SU-DHL-6 (cell line): ENCODE measurements around the gene GLIPR1.

Experiments
- H2AFZ ChIP-seq: fragments of 200-600 bp; sonication (generic); 2 replicates; pipeline ENCODE4 v1.6.1; 2014; ENCODE audit warnings: low read depth, mild to moderate bottlenecking, moderate library complexity, mixed read lengths, antibody characterized with exemption, low read length; ENCODE audit not compliant: severe bottlenecking
- H3F3A ChIP-seq: fragments of 200-600 bp; shearing (Covaris generic); 2 replicates; pipeline ENCODE4 v1.6.0; 2016; ENCODE audit warnings: antibody characterized with exemption, mild to moderate bottlenecking; ENCODE audit not compliant: insufficient read depth
- H3K27ac ChIP-seq: fragments of 200-600 bp; sonication (generic); 2 replicates; pipeline ENCODE4 v1.5.1; 2016; ENCODE audit warnings: low read depth, mild to moderate bottlenecking, low read length, moderate library complexity, mixed read lengths
- H3K27me3 ChIP-seq: fragments of 200-600 bp; sonication (generic), shearing (Covaris generic); 2 replicates; pipeline ENCODE4 v1.6.0; 2014; ENCODE audit warnings: mild to moderate bottlenecking, low read length
- H3K36me3 ChIP-seq: fragments of 200-600 bp; sonication (generic); 2 replicates; pipeline ENCODE4 v1.6.1; 2014; ENCODE audit warnings: mild to moderate bottlenecking, low read length, mixed read lengths
- H3K4me2 ChIP-seq: fragments of 300-600, 200-600 bp; shearing (Covaris generic), sonication (generic); 2 replicates; pipeline ENCODE4 v1.6.0; 2014; ENCODE audit warnings: low read length, low read depth, mild to moderate bottlenecking; ENCODE audit not compliant: poor library complexity, severe bottlenecking
- H3K4me3 ChIP-seq: fragments of 200-600 bp; sonication (generic); 2 replicates; pipeline ENCODE4 v1.5.1; 2014; ENCODE audit warnings: antibody characterized with exemption, low read length, mild to moderate bottlenecking, mixed read lengths; ENCODE audit not compliant: insufficient read depth, poor library complexity, severe bottlenecking
- H3K79me2 ChIP-seq: fragments of 200-600 bp; sonication (generic); 2 replicates; pipeline ENCODE4 v1.6.1; 2014; ENCODE audit warnings: mild to moderate bottlenecking, low read length, moderate library complexity; ENCODE audit not compliant: insufficient read depth
- H3K9ac ChIP-seq: fragments of 200-600 bp; sonication (generic); 2 replicates; pipeline ENCODE4 v1.7.0; 2014; ENCODE audit warnings: mild to moderate bottlenecking, low read length
- H3K9me2 ChIP-seq: fragments of 200-600 bp; sonication (generic); replicated peaks from 2 replicates; pipeline ENCODE4 v1.6.1; 2014; ENCODE audit warnings: low read length; ENCODE audit not compliant: insufficient read depth
- H3K9me3 ChIP-seq: fragments of 200-600 bp; sonication (generic); 2 replicates; pipeline ENCODE4 v1.6.1; 2014; ENCODE audit warnings: low read length, mixed read lengths; ENCODE audit not compliant: insufficient read depth
- H4K20me1 ChIP-seq: fragments of 200-600 bp; sonication (generic); 2 replicates; pipeline ENCODE4 v1.6.1; 2014; ENCODE audit warnings: low read depth, mild to moderate bottlenecking, antibody characterized with exemption, low read length, moderate library complexity, mixed read lengths
- CTCF ChIP-seq: fragments of 200-600 bp; sonication (generic); IDR thresholded peaks from one replicate; pipeline ENCODE4 v1.5.1; 2017; ENCODE audit warnings: antibody characterized with exemption, mild to moderate bottlenecking, low read length, moderate library complexity; ENCODE audit not compliant: insufficient read depth, poor library complexity, severe bottlenecking
- EZH2phosphoT487 ChIP-seq: fragments of 200-600 bp; sonication (generic), shearing (Covaris generic); conservative IDR thresholded peaks from 2 replicates; pipeline ENCODE4 v1.6.1; 2018; ENCODE audit warnings: mild to moderate bottlenecking, antibody characterized with exemption, low read length, moderate library complexity, mixed read lengths

Gene GLIPR1

GRCh38 chr12:75487308-75487707 lies 6.8 kb downstream of the GLIPR1 start:
- Histone ChIP-seq H4K20me1 (no peaks in the 10 kb centered on the region), H3K9ac (no peak overlapping the region), H3K4me3 (no peak overlapping the region), H3F3A (peaks cover 24% of the 10 kb centered on the region), H3K9me3 (no peaks in the 10 kb centered on the region), H3K9me2 (no peaks in the 10 kb centered on the region), H3K79me2 (no peaks in the 10 kb centered on the region; the same call in 1 of the 2 replicates), H3K4me2 (no peak overlapping the region), H2AFZ (no peak overlapping the region), H3K27me3 (no peaks in the 10 kb centered on the region), H3K36me3 (no peaks in the 10 kb centered on the region), H3K27ac (no peak overlapping the region)
- TF ChIP-seq EZH2phosphoT487, result no peak
- no peak for TF ChIP-seq CTCF

- H3K4me2 ChIP-seq, result no peak overlapping the region
- H2AFZ ChIP-seq, result no peak overlapping the region
- H3K9ac ChIP-seq, result no peak overlapping the region
- peaks cover 5% of the 10 kb centered on the region; the same call in 1 of the 2 replicates for H3K36me3 ChIP-seq
- no peaks in the 10 kb centered on the region for H4K20me1 ChIP-seq
- no peaks in the 10 kb centered on the region for H3K27me3 ChIP-seq
- H3K9me2 ChIP-seq, result no peaks in the 10 kb centered on the region
- H3K9me3 ChIP-seq, result no peaks in the 10 kb centered on the region
- no peak overlapping the region for H3K4me3 ChIP-seq
- peaks cover 15% of the 10 kb centered on the region for H3F3A ChIP-seq
- TF ChIP-seq CTCF (peak; percentile 12), EZH2phosphoT487 (no peak)
- H3K79me2 ChIP-seq, result no peaks in the 10 kb centered on the region
- no peak overlapping the region for H3K27ac ChIP-seq
Measured at GRCh38 chr12:75488553-75488952, 8.0 kb downstream of the GLIPR1 start.

- peaks cover 5% of the 10 kb centered on the region; the same call in 1 of the 2 replicates for H3K36me3 ChIP-seq
- H3K27ac ChIP-seq, result no peak overlapping the region
- H3K79me2 ChIP-seq, result no peaks in the 10 kb centered on the region
- no peak overlapping the region for H2AFZ ChIP-seq
- no peaks in the 10 kb centered on the region for H4K20me1 ChIP-seq
- H3K9ac ChIP-seq, result no peak overlapping the region
- H3K4me3 ChIP-seq, result no peak overlapping the region
- no peaks in the 10 kb centered on the region for H3K27me3 ChIP-seq
- H3K9me2 ChIP-seq, result no peaks in the 10 kb centered on the region
- no peaks in the 10 kb centered on the region for H3K9me3 ChIP-seq
- no peak for TF ChIP-seq CTCF
- no peak for TF ChIP-seq EZH2phosphoT487
- H3K4me2 ChIP-seq, result no peak overlapping the region
- H3F3A ChIP-seq, result peaks cover 12% of the 10 kb centered on the region
Measured at GRCh38 chr12:75489187-75489586, 8.6 kb downstream of the GLIPR1 start.
